Ramos (cell line): ENCODE data around the gene S100A10.

ENCODE experiments used
- in situ Hi-C: fragments of 300-500 bp; cut with MboI; formaldehyde crosslinking; loops from one replicate; pipeline ENCODE4 v1.14.3; 2022; ENCODE audit warnings: low sequenced_read_pairs; ENCODE audit not compliant: unreplicated experiment

Gene S100A10

GRCh38 chr1:151943591-151943990 is 50.1 kb downstream of the S100A10 start:
- in situ Hi-C loops, result no loop called here

GRCh38 chr1:151942882-151943281 is 50.8 kb downstream of the S100A10 start:
- in situ Hi-C loops, result no loop called here

- in situ Hi-C loops, result no loop called here
These were observed 53.1 kb downstream of the S100A10 start for GRCh38 chr1:151940541-151940940.

GRCh38 chr1:151939779-151940178 is 53.9 kb downstream of the S100A10 start:
- in situ Hi-C loops, result no loop called here

GRCh38 chr1:151939141-151939540 is 54.5 kb downstream of the S100A10 start:
- in situ Hi-C loops, result no loop called here

GRCh38 chr1:151936653-151937052 is 57.0 kb downstream of the S100A10 start:
- in situ Hi-C loops, result no loop called here

- in situ Hi-C loops, result no loop called here
These were observed 57.6 kb downstream of the S100A10 start for GRCh38 chr1:151935894-151936602.

- in situ Hi-C loops, result no loop called here
These were observed 58.5 kb downstream of the S100A10 start for GRCh38 chr1:151935154-151935553.

- in situ Hi-C loops, result no loop called here
These were observed 59.6 kb downstream of the S100A10 start for GRCh38 chr1:151934048-151934493.
